Inferior parietal cortex (tissue), 1 donor: ENCODE measurements around the gene MYZAP.
A peak's percentile ranks its signal among the peaks of the same experiment; 100 is the strongest.

Experiments
- DNase-seq: peaks from one replicate; pipeline ENCODE4 v3.0.0-alpha.2; 2016; ENCODE audit errors: extremely low spot score

MYZAP gene

DNA sequence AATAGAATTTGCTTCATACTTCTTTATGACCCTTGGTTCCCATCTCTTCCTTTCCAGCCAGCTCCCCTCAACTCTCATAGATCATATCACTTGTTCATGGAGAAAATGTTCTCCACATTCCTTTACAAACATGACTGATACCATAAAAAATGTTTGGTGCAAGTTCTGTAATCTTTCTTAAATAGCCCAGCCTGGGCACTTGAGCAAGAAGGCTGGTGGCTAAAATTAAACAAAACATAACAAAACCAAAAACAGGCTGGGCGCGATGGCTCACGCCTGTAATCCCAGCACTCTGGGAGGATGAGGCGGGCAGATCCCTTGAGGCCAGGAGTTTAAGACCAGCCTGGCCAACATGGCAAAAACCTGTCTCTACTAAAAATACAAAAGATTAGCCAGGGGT is 105.9 kb downstream of the MYZAP start:
- DNase-seq, result no peak

DNA sequence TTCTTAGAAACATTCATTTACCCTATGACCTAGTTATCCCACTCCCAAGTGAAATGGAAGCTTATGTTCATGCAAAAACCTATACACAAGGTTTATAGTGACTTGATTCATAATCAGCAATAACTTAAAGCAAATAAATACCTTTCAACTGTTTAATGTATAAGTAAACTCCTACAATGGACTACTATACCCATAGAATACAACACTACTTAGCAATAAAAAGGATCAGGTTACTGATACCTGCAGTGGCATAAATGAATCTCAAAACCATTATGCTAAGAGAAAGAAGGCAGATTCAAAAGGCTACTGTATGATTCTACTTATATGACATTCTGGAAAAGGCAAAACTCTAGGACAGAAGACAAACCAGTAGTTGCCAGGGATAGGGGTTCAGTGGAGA is 106.5 kb downstream of the MYZAP start:
- no peak for DNase-seq

DNA sequence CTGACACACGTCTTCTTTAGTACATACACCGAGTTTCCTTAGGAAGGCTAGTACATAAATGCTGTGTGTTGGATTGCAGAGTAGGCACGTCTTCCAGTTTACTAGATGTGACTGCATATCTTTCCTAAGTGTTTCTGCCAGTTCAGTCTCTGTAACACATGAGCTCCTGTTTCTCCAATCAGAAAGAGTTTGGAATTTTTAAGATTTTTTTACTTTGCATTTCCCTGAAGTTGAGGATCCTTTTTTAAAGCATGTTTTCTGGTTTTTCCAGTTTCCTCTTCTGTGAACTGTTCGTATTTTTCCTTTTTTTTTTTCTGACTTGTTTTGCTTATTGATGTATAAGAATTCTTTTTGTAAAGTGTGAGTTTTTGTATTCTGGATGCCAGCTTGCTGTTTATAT is 107.3 kb downstream of the MYZAP start:
- no peak for DNase-seq

DNA sequence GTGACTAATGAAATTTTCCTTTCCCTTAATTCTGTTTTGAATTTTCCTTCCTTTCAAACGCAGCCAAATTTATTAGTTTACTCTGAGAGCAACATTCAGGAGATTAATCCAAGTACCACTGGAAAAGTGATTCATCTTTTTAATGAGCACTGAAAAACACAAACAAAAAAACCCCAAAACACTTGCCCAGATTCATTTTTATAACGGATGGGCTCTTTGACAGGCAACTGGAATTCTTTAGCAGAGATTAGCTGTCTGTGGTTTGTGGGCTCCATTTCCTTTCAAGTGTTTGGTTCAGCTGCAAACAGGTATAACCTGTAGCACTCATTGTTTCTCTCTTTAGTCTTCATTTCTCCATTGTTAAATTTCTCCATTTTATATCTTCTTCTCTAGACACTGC is 111.7 kb downstream of the MYZAP start:
- no peak for DNase-seq

DNA sequence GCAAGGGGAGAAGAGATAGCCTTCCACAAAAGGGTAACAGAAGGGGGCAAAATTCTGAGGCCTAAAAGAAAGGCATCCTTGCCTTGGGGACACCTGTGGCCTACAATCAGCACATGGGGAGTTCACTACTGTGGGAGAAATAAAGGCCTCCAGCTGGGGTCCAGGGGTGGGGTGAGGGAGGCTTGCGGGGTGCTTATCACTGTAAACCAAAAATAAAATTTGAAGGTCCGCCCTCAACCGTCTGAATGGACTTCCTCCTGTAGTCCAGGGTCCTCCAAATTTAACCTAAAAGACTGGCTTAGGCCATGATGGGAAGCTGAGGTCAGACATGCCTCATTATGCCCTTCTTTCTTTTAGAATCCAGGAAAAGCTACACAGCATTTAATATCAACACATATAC is 112.7 kb downstream of the MYZAP start:
- no peak for DNase-seq

DNA sequence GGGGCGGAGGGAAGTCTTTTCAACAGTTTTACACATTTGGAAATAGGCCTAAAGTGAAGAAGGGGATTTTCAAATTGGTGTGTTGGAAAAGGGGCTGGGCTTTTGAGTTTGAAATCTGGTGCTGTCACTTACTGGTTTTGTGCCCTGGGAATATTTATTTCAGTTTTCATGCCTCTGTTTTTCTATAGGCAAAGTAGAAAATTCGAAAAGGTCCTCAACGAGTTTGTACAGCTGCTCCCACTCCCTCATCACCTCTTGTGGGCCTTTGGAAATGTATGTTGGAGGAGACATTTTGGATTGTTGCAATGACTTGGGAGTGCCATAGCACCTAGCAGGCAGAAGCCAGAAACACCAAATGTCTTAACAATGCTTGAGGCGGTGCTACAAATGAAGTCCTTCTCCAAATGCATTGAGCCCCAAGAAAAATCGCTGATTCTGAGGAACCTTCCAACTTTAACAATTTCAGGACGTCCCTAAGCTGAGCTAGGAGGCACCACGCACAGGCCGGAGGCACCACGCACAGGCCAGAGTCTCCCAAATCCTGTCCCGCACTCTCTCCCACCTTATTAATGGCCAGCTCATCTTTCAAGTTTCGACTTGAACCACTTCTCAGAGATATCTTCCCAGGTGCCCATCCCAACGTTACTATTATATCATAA is 114.2 kb downstream of the MYZAP start:
- DNase-seq, result peak; percentile 12

DNA sequence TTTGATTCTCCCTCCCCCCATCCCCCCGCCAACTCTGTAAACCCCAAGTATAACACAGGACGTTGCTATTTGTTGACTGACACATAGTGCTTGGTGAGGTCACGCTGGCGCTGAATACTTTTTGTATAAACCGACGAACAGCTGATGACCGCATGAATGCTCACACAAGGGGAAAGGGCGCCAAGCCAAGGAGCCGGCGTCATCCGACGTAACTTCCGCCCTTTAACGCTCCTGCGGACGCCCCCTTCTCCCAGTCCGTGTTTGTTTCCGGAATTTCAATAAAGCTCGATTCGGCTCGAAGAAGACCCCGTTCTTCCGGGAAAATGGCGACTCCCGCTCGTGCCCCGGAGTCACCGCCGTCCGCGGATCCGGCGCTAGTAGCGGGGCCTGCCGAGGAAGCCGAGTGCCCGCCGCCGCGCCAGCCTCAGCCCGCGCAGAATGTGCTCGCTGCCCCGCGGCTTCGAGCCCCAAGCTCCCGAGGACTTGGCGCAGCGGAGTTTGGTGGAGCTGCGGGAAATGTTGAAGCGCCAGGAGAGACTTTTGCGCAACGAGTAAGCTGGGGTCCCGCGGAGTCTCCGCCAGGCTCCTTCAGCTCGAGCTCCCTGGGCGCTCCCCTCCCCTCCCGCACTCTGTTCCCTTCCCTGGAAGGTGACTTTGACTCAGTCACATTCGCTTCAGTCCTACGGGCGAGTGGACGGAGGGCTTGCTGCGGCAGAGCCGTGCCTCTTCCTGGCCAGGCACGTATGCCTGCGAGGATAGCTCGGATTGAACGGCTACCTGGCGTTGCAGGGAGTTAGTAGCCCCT is 114.9 kb downstream of the MYZAP start, which contains the start of gene POLR2M:
POLR2M (plus strand) TSS at position 310 of the 805 bp plus-strand sequence; CDS start at position 439, 129 bp downstream.
- peak; percentile 98 for DNase-seq

DNA sequence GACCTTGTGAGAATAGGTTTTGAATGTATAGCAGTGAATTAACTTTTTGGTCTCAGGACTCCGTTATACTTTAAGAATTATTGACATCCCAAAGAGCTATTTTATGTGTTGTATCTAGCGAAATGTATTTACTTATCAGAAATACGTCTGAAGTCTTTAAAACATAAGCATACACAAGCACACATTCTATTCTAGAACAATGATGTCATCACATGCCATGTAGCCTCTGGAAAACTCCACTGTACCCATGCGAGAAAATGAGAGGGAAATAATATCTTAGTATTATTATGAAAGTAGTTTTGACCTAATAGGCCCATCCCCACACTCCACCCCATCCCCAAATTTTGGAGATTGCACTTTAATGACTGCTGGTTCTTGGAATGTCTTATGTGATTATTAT is 116.3 kb downstream of the MYZAP start:
- DNase-seq, result no peak

DNA sequence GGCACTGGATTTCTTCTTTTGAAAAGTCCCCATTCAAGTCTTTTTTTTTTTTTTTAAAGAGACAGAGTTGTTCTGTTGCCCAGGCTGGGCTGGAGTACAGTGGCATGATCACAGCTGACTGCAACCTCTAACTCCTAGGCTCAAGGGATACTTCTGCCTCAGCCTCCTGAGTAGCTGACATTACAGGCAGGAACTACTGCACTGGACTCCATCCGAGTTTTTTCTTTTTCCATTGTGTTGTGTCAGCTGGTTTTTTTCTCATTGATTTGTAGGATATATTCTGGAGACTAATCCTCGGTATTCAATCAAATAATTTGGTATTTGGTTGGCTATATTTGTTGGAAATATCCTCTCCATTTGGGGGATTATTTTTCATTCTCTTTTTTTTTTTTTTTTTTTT is 126.6 kb downstream of the MYZAP start:
- no peak for DNase-seq

DNA sequence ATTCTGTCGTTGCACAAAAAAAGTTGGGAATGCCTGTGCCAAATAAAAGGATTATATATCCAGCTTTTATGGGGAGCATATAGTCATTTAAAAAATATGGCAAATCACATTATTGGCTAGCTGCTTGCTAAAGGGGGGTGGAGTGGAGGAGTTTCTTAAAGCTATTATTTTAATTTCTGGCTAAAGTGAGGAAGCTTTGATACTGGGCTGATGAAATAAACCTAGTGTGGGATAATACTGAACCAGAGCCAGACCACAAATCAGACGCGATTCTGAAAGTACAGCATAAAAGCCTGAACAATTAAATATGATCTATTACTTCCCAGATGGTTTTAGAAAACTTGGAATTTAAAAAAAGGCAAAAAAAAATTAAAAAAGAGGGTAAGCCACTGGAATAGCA is 129.2 kb downstream of the MYZAP start:
- DNase-seq, result no peak

DNA sequence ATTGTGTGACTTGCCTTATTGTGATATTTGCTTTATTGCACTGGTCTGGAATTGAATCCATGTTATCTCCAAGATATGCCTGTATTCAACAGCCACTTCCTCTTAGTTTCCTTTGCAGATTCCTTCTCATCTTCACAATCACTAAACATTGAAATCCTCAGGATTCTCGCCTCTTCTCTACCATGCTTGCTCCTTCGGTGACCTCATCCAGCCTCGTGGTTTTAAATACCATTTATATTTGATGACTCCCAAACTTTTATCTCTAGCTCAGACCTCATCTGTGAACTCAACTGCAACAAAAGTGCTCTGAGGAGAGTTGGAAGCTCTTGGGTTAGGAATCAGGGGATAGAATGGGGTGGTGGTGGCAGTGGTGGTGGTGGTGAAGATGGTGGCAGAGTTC is 134.7 kb downstream of the MYZAP start:
- DNase-seq, result no peak

DNA sequence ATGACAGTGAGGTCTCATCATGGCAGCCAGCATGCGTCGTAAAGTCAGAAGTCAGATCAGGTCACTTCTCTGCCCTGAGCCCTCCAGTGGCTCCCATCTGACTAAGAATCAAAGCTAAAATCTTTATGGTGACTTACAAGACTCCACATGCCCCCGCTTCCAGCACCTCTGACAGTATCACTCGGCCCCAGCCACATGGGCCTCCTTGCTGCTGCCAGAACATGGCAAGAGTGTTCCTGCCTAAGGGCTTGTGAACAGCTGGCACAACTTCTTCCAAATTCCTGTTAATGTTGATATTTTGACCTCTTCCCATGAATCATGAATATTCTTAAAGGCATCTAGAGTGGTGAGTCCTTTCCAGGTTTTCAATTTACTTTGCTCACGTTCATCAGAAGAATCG is 135.3 kb downstream of the MYZAP start:
- DNase-seq, result no peak

DNA sequence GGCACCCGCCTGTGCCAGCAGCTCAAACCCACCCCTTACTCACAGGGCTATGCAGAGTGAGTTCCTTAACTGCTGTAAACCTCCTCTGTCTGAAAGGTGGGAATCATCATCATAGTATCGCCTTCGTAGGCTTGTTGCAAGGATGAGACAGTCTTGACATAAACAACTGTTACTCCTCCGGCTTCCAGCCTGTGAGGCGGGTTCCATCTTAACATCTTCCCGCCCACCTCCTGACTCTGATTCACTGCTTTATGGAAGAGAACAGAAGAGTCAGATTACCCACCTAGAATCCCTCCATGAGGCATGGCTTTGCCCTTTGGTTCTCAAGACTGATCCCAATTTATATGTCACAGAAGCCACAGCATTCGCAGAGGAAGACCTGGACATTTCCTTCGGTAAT is 136.7 kb downstream of the MYZAP start:
- no peak for DNase-seq

DNA sequence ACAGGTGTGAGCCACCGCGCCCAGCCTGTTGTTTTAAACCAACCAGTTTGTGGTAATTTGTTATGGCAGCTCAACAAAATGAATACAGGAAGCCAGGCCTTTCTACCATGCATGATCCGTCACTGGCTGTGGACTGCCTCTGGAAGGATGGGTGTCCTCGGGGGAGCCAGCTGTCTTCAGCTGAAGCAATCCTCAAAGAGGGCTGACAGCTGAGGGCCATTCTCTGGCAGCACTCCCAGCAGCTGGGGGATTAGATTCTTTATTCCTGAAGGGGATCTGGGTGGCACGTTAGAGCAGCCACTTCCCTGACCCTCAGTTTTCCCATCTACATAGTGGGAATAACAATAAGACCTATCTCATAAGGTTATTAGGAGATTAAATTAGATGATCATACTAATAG is 139.2 kb downstream of the MYZAP start:
- no peak for DNase-seq

DNA sequence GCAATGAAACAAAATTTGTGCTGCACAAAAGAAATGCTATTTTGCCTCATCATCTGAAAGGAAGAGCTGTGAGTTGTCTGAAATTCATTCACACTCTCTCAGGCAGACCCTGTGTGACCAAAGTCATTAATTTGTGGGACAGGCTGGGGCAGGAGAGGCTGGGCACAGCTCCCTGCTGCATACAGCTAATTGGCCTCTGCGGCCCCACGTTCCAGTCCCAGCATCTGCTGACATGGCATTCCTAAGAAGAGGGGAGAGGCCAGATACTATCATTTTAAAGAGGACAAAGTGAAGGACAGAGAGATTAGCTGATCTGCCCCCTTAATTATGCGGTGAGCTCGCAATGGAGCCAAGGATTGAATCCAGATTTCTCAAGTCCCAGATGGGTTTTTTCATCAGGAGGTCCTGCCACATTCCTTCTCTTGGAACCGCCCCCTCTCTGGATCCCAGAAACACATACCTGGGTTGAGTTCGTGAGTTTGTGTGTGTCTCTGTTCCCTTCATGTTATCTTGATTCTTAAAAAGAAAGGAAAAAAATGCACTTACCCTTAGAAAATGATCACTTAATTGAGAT is 139.9 kb downstream of the MYZAP start:
- DNase-seq, result no peak

DNA sequence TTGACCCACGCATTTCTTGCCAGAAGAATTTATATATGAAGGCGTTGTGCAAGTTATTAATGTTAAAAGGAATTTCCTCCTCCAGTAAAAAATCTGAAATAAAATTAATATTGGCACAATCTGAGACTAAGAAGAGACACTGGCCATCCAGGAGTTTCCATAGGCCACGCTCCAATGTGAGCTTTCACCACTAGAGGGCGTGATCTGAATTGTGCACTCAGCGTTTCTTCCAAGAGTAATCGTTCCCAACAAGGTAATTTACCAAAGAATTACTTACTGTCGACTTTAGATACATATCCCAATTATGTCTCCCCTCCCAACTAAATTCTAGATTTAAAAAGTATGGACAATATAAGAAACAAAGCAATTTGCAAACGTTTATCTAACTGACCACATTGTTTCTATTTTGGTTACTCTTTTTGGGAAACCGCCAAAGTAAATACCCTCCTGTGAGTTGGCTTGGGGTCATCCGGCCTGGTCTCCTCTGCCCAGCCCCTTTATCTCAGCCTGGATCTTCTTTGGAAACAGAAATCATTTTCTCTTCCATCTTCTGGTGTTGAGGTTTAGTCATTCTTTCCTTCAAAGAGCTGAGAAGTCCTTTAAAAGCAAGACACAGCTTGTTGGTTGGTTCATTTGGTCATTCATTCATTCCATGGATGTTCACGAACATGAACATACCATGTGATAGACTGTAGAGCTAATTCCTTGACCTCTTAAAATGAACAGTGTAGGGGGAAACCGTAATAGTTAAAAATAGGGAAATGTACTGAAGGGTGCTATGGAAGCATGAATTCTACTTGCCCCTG is 141.0 kb downstream of the MYZAP start:
- DNase-seq, result peak; percentile 79

DNA sequence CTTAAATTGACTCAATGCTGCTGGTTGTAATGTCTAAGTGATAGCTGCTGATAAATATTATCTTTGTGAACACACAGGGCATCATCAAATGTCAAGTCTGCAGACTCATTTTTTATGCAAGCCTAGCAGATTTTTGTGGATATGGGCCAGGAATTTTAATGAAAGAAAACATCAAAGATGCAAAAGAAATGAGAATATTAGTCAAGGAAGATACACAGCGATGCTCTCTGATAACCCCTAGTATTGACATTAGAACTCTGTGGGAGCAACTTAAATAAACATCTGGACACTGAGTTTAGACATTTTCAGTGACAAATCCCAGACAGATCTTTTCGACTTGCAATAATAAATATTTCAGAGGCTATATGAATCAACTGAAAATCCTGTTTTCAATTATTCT is 143.2 kb downstream of the MYZAP start:
- no peak for DNase-seq
